DOHH2 (cell line): ENCODE data around the gene FUT3.
A peak's percentile ranks its signal among the peaks of the same experiment; 100 is the strongest.

Experiments used
- H3F3A ChIP-seq: fragments of 200-600 bp; sonication (generic), shearing (Covaris generic); 2 replicates; pipeline ENCODE4 v1.6.0; 2016; ENCODE audit warnings: antibody characterized with exemption, mild to moderate bottlenecking; ENCODE audit not compliant: control insufficient read depth, insufficient read depth
- H3K27ac ChIP-seq: fragments of 200-600 bp; sonication (generic); 2 replicates; pipeline ENCODE4 v1.5.1; 2014; ENCODE audit warnings: low read depth, mild to moderate bottlenecking, low read length, moderate library complexity
- H3K27me3 ChIP-seq: fragments of 200-600 bp; sonication (generic); 2 replicates; pipeline ENCODE4 v1.6.1; 2014; ENCODE audit warnings: mild to moderate bottlenecking, low read length, mixed read lengths; ENCODE audit not compliant: control insufficient read depth
- H3K36me3 ChIP-seq: fragments of 200-600 bp; sonication (generic); 2 replicates; pipeline ENCODE4 v1.6.1; 2014; ENCODE audit warnings: mild to moderate bottlenecking, low read length, moderate library complexity, mixed read lengths; ENCODE audit not compliant: control insufficient read depth
- H3K4me1 ChIP-seq: fragments of 200-600 bp; sonication (generic); 2 replicates; pipeline ENCODE4 v1.6.1; 2014; ENCODE audit warnings: mild to moderate bottlenecking, low read length, mixed read lengths; ENCODE audit not compliant: control insufficient read depth
- H3K4me2 ChIP-seq: fragments of 200-600 bp; sonication (generic); 2 replicates; pipeline ENCODE4 v1.6.0; 2014; ENCODE audit warnings: mild to moderate bottlenecking, low read length, moderate library complexity
- H3K4me3 ChIP-seq: fragments of 200-600 bp; sonication (generic); 2 replicates; pipeline ENCODE4 v1.5.1; 2014; ENCODE audit warnings: mild to moderate bottlenecking, low read length, mixed read lengths
- H3K79me2 ChIP-seq: fragments of 200-600 bp; sonication (generic); 2 replicates; pipeline ENCODE4 v1.6.1; 2014; ENCODE audit warnings: mild to moderate bottlenecking, low read length, mixed read lengths; ENCODE audit not compliant: control insufficient read depth
- H3K9me2 ChIP-seq: fragments of 200-600 bp; sonication (generic); replicated peaks from 2 replicates; pipeline ENCODE4 v1.6.1; 2014; ENCODE audit warnings: mild to moderate bottlenecking, low read length, mixed read lengths; ENCODE audit not compliant: control insufficient read depth
- H3K9me3 ChIP-seq: fragments of 200-600 bp; sonication (generic); 2 replicates; pipeline ENCODE4 v1.6.1; 2014; ENCODE audit warnings: antibody characterized with exemption, low read length, mixed read lengths; ENCODE audit not compliant: control insufficient read depth, insufficient read depth
- H4K20me1 ChIP-seq: fragments of 200-600 bp; sonication (generic); 2 replicates; pipeline ENCODE4 v1.6.0; 2014; ENCODE audit warnings: low read depth, mild to moderate bottlenecking, antibody characterized with exemption, low read length, moderate library complexity; ENCODE audit not compliant: control insufficient read depth, insufficient read depth
- CTCF ChIP-seq: fragments of 200-600 bp; sonication (generic); IDR thresholded peaks from one replicate; pipeline ENCODE4 v1.5.1; 2014; ENCODE audit warnings: antibody characterized with exemption, mild to moderate bottlenecking, low read depth, low read length; ENCODE audit not compliant: poor library complexity, severe bottlenecking
- EZH2phosphoT487 ChIP-seq: fragments of 200-600 bp; sonication (generic); IDR thresholded peaks from 2 replicates; pipeline ENCODE4 v1.6.1; 2017; ENCODE audit warnings: borderline replicate concordance, mild to moderate bottlenecking, antibody characterized with exemption, low read length, moderate library complexity, mixed read lengths

The FUT3 gene

GRCh38 chr19:5827342-5827890 is 23.8 kb downstream of the FUT3 start:
- Histone ChIP-seq H3F3A (no peaks in the 10 kb centered on the region), H3K36me3 (no peaks in the 10 kb centered on the region), H3K4me2 (no peak overlapping the region), H3K9me2 (no peaks in the 10 kb centered on the region), H3K4me3 (no peak overlapping the region), H3K4me1 (peaks cover 27% of the 10 kb centered on the region), H3K27ac (no peak overlapping the region), H3K9me3 (no peaks in the 10 kb centered on the region), H4K20me1 (no peaks in the 10 kb centered on the region), H3K79me2 (no peaks in the 10 kb centered on the region), H3K27me3 (peaks cover 23% of the 10 kb centered on the region)
- TF ChIP-seq EZH2phosphoT487 (no peak), CTCF (no peak)

DNA sequence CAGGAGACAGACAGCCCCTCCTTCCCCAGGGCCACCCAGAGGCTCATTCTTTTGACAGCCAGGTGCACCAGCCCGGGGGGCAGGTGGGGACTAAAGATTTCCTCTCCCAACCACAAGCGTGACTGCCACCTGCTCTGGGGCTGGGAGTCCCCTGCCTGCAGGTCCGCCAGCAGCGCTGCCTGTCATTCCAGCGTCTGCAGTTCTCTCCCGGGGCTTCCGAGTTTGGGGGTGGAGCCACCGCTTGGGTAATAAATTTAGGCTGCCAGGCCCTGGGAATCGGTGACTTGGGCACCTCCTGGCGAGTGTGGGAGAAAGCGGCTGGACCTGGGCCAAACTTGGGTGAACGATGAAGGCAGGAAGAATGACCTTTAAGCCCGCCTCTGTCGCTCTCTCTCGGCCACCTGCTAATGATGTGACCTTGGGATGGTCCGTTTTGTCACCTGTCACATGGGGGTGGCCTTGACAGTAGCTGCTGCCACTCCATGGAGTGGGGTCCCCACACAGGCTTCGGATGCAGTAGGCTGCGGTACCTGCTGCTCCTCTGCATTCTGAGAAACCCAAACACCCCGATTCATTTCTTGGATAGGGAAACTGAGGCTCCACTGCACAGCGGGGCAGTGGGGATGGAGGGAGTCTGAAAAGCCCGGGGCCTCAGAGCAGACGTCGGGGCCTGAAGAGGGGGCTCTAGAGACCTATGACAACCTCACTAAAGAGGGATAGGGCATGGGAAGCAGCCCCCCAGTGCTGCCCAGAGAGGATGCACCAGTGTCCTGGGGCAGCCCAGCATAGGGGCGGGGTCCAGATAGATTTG is 24.5 kb downstream of the FUT3 start:
- H3K79me2 ChIP-seq = no peaks in the 10 kb centered on the region
- H3K27me3 ChIP-seq = peaks cover 23% of the 10 kb centered on the region
- H3K9me3 ChIP-seq = no peaks in the 10 kb centered on the region
- H3K36me3 ChIP-seq = no peaks in the 10 kb centered on the region
- peak overlapping the region; percentile 39 for H3K4me2 ChIP-seq
- H3K4me3 ChIP-seq = no peak overlapping the region
- peaks cover 32% of the 10 kb centered on the region for H3K4me1 ChIP-seq
- TF ChIP-seq EZH2phosphoT487 (no peak), CTCF (no peak)
- H3K27ac ChIP-seq = no peak overlapping the region
- no peaks in the 10 kb centered on the region for H4K20me1 ChIP-seq
- H3K9me2 ChIP-seq = no peaks in the 10 kb centered on the region
- no peaks in the 10 kb centered on the region for H3F3A ChIP-seq

DNA sequence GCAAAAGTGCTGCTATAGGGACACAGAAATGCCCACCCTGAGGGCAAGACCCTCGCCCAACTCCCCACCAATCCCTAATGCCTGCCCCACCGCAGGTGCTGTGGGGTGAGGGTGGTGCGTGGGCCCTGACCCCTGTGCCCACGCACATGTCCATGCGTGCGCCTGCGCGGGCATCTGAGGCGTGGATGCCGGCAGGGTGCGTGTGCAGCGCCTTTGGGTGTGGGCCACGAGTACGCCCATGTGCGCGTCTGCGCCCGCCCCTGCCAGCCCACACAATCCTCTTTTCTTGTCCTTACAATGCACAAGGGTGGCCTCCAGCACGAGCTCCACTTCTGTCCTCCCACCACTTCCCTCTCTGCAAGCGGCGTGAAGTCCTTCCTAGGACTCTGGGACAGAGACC is 26.1 kb downstream of the FUT3 start:
- Histone ChIP-seq H4K20me1 (no peaks in the 10 kb centered on the region), H3F3A (no peaks in the 10 kb centered on the region), H3K27me3 (peaks cover 23% of the 10 kb centered on the region), H3K27ac (no peak overlapping the region), H3K79me2 (no peaks in the 10 kb centered on the region), H3K9me3 (no peaks in the 10 kb centered on the region), H3K4me1 (peaks cover 33% of the 10 kb centered on the region), H3K4me2 (no peak overlapping the region), H3K9me2 (no peaks in the 10 kb centered on the region), H3K4me3 (no peak overlapping the region), H3K36me3 (no peaks in the 10 kb centered on the region)
- TF ChIP-seq EZH2phosphoT487 = no peak
- no peak for TF ChIP-seq CTCF
